Thymus (tissue), 14 donors: ENCODE results near the gene HINT3. TPM values are rescaled to one million over a fixed set of nuclear protein-coding genes. Genes with fewer than 3 reads are reported as not detected.
"Not testable (repeated sequence)": the region's sequence is repeated elsewhere in the genome, so short reads cannot be mapped to it uniquely, and the experiment has no call there.

Source experiments
- DNase-seq, 9 donors: peaks; one replicate each; pipeline ENCODE4 v3.0.0-alpha.2; 2013; ENCODE audit warnings: low spot score in 9 of 9, low read depth in 6 of 9, missing footprints in 1 of 9
- H3K27ac ChIP-seq, 2 donors: one replicate each; pipeline ENCODE4 v1.5.1; 2013; ENCODE audit warnings: control low read depth in 1 of 2, low read depth in 1 of 2, low read length in 1 of 2, mild to moderate bottlenecking in 1 of 2, moderate library complexity in 1 of 2
- H3K27me3 ChIP-seq, 2 donors: one replicate each; pipeline ENCODE4 v1.5.1; 2013; ENCODE audit warnings: low read length in 1 of 2; ENCODE audit not compliant: control insufficient read depth in 2 of 2, insufficient read depth in 1 of 2
- H3K36me3 ChIP-seq, 2 donors: one replicate each; pipeline ENCODE4 v1.5.1; 2013; ENCODE audit warnings: low read length in 1 of 2, mild to moderate bottlenecking in 1 of 2, moderate library complexity in 1 of 2; ENCODE audit not compliant: control insufficient read depth in 2 of 2, insufficient read depth in 2 of 2
- H3K4me1 ChIP-seq, 2 donors: one replicate each; pipeline ENCODE4 v1.5.1; 2013; ENCODE audit warnings: low read length in 2 of 2; ENCODE audit not compliant: control insufficient read depth in 2 of 2, insufficient read depth in 2 of 2
- H3K4me3 ChIP-seq, 2 donors: one replicate each; pipeline ENCODE4 v1.5.1; 2013; ENCODE audit warnings: low read length in 2 of 2, control low read depth in 1 of 2, mild to moderate bottlenecking in 1 of 2
- H3K9me3 ChIP-seq, 2 donors: one replicate each; pipeline ENCODE4 v1.5.1; 2013; ENCODE audit warnings: low read length in 1 of 2, mild to moderate bottlenecking in 1 of 2; ENCODE audit not compliant: control insufficient read depth in 2 of 2, insufficient read depth in 1 of 2
- WGBS: extraction: QIAGEN DNeasy Blood & Tissue Kit; methylation state at CpG from one replicate; pipeline ENCODE4 v1.1.7; 2013; 5-methylcytosine and 5-hydroxymethylcytosine counted together
- long read RNA-seq, 10 donors: transcript quantifications; one replicate each; lab custom pipeline, GENCODE V29; 2026
- polyA plus RNA-seq: library from polyadenylated mRNA; stranded (reverse); fragments of 200-250 nt; gene quantifications from one replicate; pipeline ENCODE4 v1.2.3, GENCODE V29; 2013
- total RNA-seq: library from RNA; stranded (reverse); fragments of 120-200 nt; gene quantifications from one replicate; pipeline ENCODE4 v1.2.4, GENCODE V29; 2013
- donor health status: healthy.

Gene HINT3
- total RNA-seq (11.1 TPM), polyA plus RNA-seq (8.6 TPM)
- long read RNA-seq, donor 1 = 0 reads
- long read RNA-seq, donor 2 = 0 reads
- long read RNA-seq, donor 3, transcript HINT3-201 (5 exons, 3,314 nt) = major isoform, 5 of 5 reads
- long read RNA-seq, donor 3, partial matches to known transcripts = 0 of 5 reads
- long read RNA-seq, donor 3, other reads (novel, unspliced or antisense) = 0 of 5 reads
- long read RNA-seq, donor 4, partial matches to known transcripts = 0 of 3 reads
- long read RNA-seq, donor 4, other reads (novel, unspliced or antisense) = 0 of 3 reads
- long read RNA-seq, donor 5, transcript HINT3-201 (5 exons, 3,314 nt) = major isoform, 8 of 8 reads
- long read RNA-seq, donor 5, partial matches to known transcripts = 0 of 8 reads
- long read RNA-seq, donor 5, other reads (novel, unspliced or antisense) = 0 of 8 reads
- long read RNA-seq, donor 6, transcript HINT3-201 (5 exons, 3,314 nt) = major isoform, 7 of 7 reads
- long read RNA-seq, donor 6, partial matches to known transcripts = 0 of 7 reads
- long read RNA-seq, donor 6, other reads (novel, unspliced or antisense) = 0 of 7 reads
- long read RNA-seq, donor 7, partial matches to known transcripts = 0 of 3 reads
- long read RNA-seq, donor 7, other reads (novel, unspliced or antisense) = 0 of 3 reads
- long read RNA-seq, donor 8, partial matches to known transcripts = 0 of 3 reads
- long read RNA-seq, donor 8, other reads (novel, unspliced or antisense) = 0 of 3 reads
- long read RNA-seq, donor 9, partial matches to known transcripts = 0 of 4 reads
- long read RNA-seq, donor 9, other reads (novel, unspliced or antisense) = 0 of 4 reads
- long read RNA-seq, donor 10, partial matches to known transcripts = 0 of 1 reads
- long read RNA-seq, donor 10, other reads (novel, unspliced or antisense) = 0 of 1 reads

- Histone ChIP-seq H3K9me3 (no peaks in the 10 kb centered on the region), H3K27ac (peak within 1 kb of the TSS; percentile 90 to 97), H3K4me3 (peak within 1 kb of the TSS; percentile 78 to 94), H3K4me1 (peaks cover 11 to 15% of the 10 kb centered on the region in 2 donors), H3K36me3 (peaks cover 4 to 5% of the 10 kb centered on the region in 2 donors), H3K27me3 (no peaks in the 10 kb centered on the region)
- peak; percentile 94 to 100 (median 98) for DNase-seq
- WGBS = under 1% methylated on average over 82 of the region's 82 CpGs
These were observed at the start of gene HINT3 for GRCh38 chr6:125956506-125957390. Gene HINT3 (plus strand): TSS chr6:125956770. CDS start chr6:125956978, 208 bp downstream.

DNA sequence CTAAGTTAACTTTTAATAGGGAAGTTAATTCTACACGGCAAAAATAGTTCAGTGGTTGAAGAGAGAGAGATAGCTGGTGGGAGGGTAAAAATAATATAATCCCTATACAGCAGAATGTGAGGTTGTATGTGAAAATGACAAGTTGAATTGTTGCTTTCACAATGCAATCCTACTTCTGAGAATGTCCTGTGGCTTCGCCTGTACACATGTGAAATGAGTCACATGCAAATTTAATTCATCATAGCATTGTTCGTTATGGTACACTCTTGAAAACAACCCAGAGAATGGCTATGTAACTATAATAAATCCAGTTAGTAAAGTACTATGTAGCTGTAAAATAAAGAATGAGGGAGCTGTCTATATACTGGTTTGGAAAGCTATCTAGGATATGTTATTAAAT, 46.0 kb upstream of the HINT3 start:
- Histone ChIP-seq H3K9me3 (no peaks in the 10 kb centered on the region), H3K36me3 (no peaks in the 10 kb centered on the region), H3K4me3 (no peak overlapping the region), H3K4me1 (no peaks in the 10 kb centered on the region), H3K27ac (no peak overlapping the region), H3K27me3 (no peaks in the 10 kb centered on the region)
- DNase-seq = no peak
- WGBS = 79% methylated on average over 3 of the region's 3 CpGs

DNA sequence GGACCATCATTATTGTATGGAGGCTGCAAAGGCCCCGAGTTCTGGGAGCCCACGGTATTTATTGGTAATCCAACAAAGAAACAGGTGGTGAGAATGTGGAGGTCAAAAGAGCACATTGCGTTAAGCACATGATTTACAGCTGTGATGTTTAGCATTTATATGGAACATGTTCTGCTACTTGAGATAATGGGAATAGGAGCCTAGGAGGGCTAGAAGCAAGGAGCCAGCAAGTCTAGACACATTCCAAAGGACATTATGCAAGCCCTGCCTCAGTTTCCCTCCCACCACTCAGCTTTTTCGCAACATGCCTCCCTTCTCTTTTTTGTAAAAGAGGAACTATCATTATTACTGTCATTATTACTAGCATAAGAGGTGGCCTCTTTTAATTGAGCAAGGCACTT, 45.5 kb upstream of the HINT3 start:
- 98% methylated on average over 4 of the region's 4 CpGs for WGBS
- H3K9me3 ChIP-seq, H3K4me1 ChIP-seq, DNase-seq, H3K27ac ChIP-seq, H3K36me3 ChIP-seq, H3K4me3 ChIP-seq, H3K27me3 ChIP-seq: not testable (repeated sequence)

- not testable (repeated sequence) for H3K27ac ChIP-seq, H3K4me1 ChIP-seq, DNase-seq, H3K36me3 ChIP-seq, H3K4me3 ChIP-seq, H3K9me3 ChIP-seq, H3K27me3 ChIP-seq
- WGBS = 97% methylated on average over 2 of the region's 2 CpGs
These were observed 44.1 kb upstream of the HINT3 start for GRCh38 chr6:125912430-125912829.

- 95% methylated on average over 1 of the region's 1 CpG for WGBS
- no peak overlapping the region for H3K27ac ChIP-seq
These were observed 43.4 kb upstream of the HINT3 start for GRCh38 chr6:125913145-125913544.

GRCh38 chr6:125913864-125914351, 42.7 kb upstream of the HINT3 start:
- H3K9me3 ChIP-seq = no peaks in the 10 kb centered on the region
- H3K36me3 ChIP-seq = peaks cover 0 to 2% of the 10 kb centered on the region in 2 donors
- no peak for DNase-seq
- H3K4me1 ChIP-seq = peaks cover 0 to 4% of the 10 kb centered on the region in 2 donors
- no peak overlapping the region for H3K4me3 ChIP-seq
- H3K27ac ChIP-seq = no peak overlapping the region
- H3K27me3 ChIP-seq = no peaks in the 10 kb centered on the region
- 77% methylated on average over 5 of the region's 5 CpGs for WGBS

More at GRCh38 chr6:125913145-125913544, 43.4 kb upstream of the HINT3 start:
- DNase-seq = no peak
- H3K4me1 ChIP-seq = no peaks in the 10 kb centered on the region
- no peaks in the 10 kb centered on the region for H3K9me3 ChIP-seq
- no peaks in the 10 kb centered on the region for H3K27me3 ChIP-seq
- H3K36me3 ChIP-seq = peaks cover 0 to under 1% of the 10 kb centered on the region in 2 donors
- no peak overlapping the region for H3K4me3 ChIP-seq

DNA sequence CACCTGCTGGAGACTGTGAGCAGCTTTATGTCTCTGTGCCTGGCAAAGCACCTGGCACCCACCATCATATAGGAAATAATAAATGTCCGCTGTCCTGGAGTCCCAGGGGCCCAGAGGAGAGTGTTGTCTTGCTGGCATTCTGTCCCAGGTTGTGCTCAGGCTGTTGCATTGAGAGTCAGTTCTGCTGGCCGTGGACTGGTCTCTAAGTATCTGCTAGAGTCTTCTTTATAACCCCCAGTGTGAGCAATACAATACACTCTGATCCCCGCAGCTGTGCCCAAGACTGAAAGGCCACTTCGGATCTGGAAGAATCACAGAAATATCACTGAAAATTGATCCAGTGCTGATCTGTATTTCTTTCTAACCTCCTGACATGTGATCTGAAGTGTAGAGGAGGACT, 38.3 kb upstream of the HINT3 start:
- H3K27ac ChIP-seq = peak overlapping the region in 1 of 2 donors; percentile 14

GRCh38 chr6:125918681-125919566, 37.6 kb upstream of the HINT3 start:
- peaks cover 3 to 18% of the 10 kb centered on the region in 2 donors for H3K36me3 ChIP-seq
- no peaks in the 10 kb centered on the region for H3K9me3 ChIP-seq
- peak overlapping the region; percentile 72 to 76 for H3K27ac ChIP-seq
- DNase-seq = peak in 6 of 9 donors; percentile 19 to 59 (median 24)
- WGBS = 7% methylated on average over 13 of the region's 13 CpGs
- peak overlapping the region; percentile 8 to 32 for H3K4me3 ChIP-seq
- no peaks in the 10 kb centered on the region for H3K27me3 ChIP-seq
- H3K4me1 ChIP-seq = peaks cover 4 to 5% of the 10 kb centered on the region in 2 donors

More for the DNA sequence above, 38.3 kb upstream of the HINT3 start:
- H3K9me3 ChIP-seq = no peaks in the 10 kb centered on the region
- H3K4me1 ChIP-seq = peaks cover 4 to 5% of the 10 kb centered on the region in 2 donors
- no peak for DNase-seq
- WGBS = 95% methylated on average over 4 of the region's 4 CpGs
- H3K4me3 ChIP-seq = no peak overlapping the region
- H3K27me3 ChIP-seq = no peaks in the 10 kb centered on the region
- H3K36me3 ChIP-seq = peaks cover 2 to 13% of the 10 kb centered on the region in 2 donors
